ENCODE measurements around the gene TRNP1. TPM values are rescaled to one million over a fixed set of nuclear protein-coding genes. Genes with fewer than 3 reads are reported as not detected.

TRNP1 gene
- total RNA-seq, 8 experiments from 2014 or later, result 4.5 to 32.1 (median 15.9) TPM

DNA sequence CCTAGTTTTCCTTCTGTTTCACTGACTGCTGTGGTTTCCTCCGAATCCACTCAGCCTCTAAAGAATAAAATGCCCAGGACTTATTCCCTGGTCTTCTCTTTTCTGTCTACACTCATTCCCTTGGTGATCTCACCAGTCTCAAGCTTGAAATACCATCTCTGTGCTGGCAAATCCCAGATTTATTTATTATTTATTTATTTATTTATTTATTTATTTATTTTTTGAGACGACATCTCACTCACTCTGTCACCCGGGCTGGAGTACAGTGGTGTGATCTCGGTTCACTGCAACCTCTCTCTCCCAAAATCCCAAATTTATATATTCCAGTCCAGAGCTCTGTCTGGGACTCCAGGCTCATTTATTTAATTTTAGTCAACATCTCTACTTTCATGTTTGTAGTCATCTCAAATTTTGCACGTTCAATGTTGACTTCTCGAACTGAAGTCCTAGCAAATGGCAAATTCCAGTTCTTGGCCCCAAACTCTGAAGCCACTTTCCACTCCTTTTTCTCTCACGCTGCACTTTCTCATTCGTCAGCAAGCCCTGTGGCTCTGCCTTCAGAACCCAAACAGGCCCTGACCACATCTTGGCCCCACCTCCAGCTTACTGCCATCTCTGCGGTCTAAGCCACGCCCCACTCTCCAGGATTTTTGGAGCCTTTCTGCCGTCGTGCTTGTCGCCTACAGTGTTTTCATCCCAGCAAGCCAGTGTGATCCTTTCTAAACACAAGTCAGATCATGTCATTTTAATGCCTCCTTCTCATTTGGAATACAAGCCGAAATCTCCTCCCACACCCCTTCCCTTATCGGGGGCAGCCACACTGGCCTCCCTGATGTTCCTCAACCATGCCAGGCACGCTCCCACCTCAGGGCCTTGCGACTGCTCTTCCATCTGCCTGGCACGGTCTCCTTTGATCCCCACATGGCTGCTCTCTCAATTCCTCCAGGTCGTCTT is 33.4 kb downstream of the TRNP1 start:
- no peak overlapping the region for H3K4me3 ChIP-seq
- 33 to 80% (median 47%) methylated on average over 6 to 19 of the region's 19 CpGs for WGBS, 10 experiments
- no peaks in the 10 kb centered on the region for H3K4me1 ChIP-seq (replicated peaks in 1 of 2)
- in situ Hi-C loops (cut with MboI; ENCODE audit: low pct_unique_long_range_greater_than_20kb in 2 of 9, low sequenced_read_pairs in 9 of 9, unreplicated experiment in 9 of 9), result loop anchor here in 4 of 9 experiments (25.0 kb wide), 2 partner anchors 260 to 585 kb away; partner anchors contain the start of gene AHDC1 (in 1 of the 4)
- peak in 7 of 8 experiments; percentile 14 to 47 (median 43) for ATAC-seq (replicated peaks in 6 of 8)
- H3K27ac ChIP-seq, result no peak overlapping the region

DNA sequence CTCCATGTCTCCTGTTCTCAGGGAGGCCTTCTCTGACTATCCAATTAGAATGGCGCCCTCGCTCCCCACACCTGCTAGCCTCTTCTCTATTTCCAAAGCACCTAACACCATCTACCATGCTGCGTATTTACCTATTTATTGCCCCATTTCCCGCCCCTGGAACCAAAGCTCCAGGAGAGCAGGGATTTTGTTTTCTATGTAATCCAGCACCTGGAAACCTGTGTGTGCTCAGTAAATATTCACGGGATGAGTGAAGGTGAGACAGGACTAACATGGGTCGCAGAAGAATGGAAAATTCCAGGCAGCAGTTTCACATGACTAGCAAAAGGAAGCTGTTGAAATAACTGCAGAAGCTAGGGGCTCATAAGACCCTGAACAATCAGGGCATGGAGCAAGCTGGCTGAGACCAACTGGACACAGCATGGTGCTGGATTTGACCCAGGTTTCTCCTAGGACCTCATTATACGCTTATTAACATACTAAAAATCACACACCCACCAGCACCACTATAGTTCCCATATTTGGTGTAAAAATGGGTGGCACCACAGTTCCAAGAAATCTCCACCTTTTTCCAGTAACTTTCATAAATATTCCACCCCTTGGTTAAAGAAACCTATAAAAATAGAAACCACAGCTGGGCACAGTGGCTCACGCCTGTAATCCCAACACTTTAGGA is 34.2 kb downstream of the TRNP1 start:
- no peaks in the 10 kb centered on the region for H3K4me1 ChIP-seq (replicated peaks in 1 of 2)
- no peak overlapping the region for H3K4me3 ChIP-seq
- in situ Hi-C loops (cut with MboI; ENCODE audit: low pct_unique_long_range_greater_than_20kb in 2 of 9, low sequenced_read_pairs in 9 of 9, unreplicated experiment in 9 of 9), result loop anchor here in 4 of 9 experiments (25.0 kb wide), 2 partner anchors 260 to 585 kb away; partner anchors contain the start of gene AHDC1 (in 1 of the 4)
- peak in 3 of 8 experiments; percentile 62 to 69 (median 64) for ATAC-seq (replicated peaks in 6 of 8)
- WGBS, 10 experiments, result 50 to 100% (median 85%) methylated on average over 2 to 8 of the region's 8 CpGs
- H3K27ac ChIP-seq, result no peak overlapping the region

DNA sequence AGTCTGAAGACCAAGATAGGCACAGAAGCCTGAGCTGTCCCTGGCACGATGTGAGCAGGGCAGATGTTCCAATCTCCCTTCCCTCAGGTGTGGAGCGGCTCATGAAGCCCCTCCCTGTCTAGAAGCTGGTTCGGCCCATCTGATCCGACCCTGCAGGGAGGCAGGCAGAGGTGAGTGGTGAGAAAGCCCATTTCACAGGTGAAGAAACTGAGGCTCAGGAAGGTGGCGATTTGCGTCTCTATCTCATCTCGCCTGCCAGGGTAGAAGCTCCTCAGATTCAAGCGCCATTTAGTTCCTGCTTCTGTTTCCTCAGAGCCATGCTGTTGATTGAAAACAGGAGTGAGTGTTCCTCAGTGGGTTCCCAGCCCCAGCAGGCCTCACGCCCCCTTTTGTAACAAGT is 36.0 kb downstream of the TRNP1 start:
- no peaks in the 10 kb centered on the region for H3K4me1 ChIP-seq (replicated peaks in 1 of 2)
- WGBS, 10 experiments, result 0 to 100% (median 90%) methylated on average over 1 to 9 of the region's 9 CpGs; no CpG with 5 or more reads in 3 of the 10 experiments
- ATAC-seq (replicated peaks in 6 of 8), result no peak
- H3K4me3 ChIP-seq, result no peak overlapping the region
- in situ Hi-C loops (cut with MboI; ENCODE audit: low pct_unique_long_range_greater_than_20kb in 2 of 9, low sequenced_read_pairs in 9 of 9, unreplicated experiment in 9 of 9), result loop anchor here in 4 of 9 experiments (25.0 kb wide), 2 partner anchors 258 to 583 kb away; partner anchors contain the start of gene AHDC1 (in 1 of the 4)
- H3K27ac ChIP-seq, result no peak overlapping the region

DNA sequence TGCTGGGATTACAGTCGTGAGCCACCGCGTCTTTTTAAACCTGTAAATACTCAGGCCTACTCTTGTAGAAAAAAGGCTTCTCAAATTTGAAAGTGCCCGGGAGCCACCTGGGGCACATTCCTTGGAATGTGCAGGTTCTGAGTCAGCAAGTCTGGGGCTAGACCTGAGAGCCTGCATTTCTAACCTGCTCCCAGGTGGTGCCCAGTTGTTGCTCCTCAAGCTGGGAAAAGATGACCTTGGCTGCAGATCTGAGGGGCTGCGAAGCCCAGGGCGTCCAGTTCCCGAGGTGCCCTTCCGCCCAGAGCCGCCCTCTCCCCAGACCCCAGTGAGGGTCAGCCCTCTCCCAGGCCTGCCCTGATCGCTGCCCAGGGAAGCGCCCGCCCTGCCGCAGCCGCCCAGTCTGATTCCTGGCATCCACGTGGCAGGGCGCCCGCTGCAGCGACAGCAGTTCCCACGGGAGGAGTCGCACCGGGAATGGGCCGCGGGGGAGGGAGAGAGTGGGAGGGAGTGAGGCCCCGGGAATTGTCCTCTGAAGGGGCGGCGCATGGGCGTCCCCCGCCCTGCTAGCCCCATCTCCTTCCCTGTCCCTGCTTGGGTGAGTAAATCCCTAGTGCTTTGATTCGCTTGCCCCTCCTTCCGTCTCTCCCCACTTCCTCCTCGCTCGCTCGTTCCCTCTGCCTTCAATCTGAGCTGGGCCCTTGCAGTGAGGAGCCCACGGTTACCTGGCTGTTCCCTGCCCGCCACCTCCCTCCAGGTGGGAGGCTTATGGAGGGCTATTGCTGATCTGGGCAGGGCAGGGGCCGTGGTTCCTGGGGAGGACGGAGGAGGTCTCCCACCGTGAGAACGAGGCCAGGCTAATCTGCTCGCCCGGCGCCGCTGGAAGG is 38.0 kb downstream of the TRNP1 start:
- ATAC-seq (replicated peaks in 6 of 8), result peak; percentile 61 to 84 (median 72)
- Histone ChIP-seq H3K4me1 (replicated peaks in 1 of 2) (no peaks in the 10 kb centered on the region), H3K4me3 (no peak overlapping the region), H3K27ac (no peak overlapping the region)
- in situ Hi-C loops (cut with MboI; ENCODE audit: low pct_unique_long_range_greater_than_20kb in 2 of 9, low sequenced_read_pairs in 9 of 9, unreplicated experiment in 9 of 9), result loop anchor here in 4 of 9 experiments (25.0 kb wide), 2 partner anchors 256 to 581 kb away; partner anchors contain the start of gene AHDC1 (in 1 of the 4)
- WGBS, 10 experiments, result 0 to 100% (median 83%) methylated on average over 1 to 12 of the region's 43 CpGs; no CpG with 5 or more reads in 4 of the 10 experiments

DNA sequence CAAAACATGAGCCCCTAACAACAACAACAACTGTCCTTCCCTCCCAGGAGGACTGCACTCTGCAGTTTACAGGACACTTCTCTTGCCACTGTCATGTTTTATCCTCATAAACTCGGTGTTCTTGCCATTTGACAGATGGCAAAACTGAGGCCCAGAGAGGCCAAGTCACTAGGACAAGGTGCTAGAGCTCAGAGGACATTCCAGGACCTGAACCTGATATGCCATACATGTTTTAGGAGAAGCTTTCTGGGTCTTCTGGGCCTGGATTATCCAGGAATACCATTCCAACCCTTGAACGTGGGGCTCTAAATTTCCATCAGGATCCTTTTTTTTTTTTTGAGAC is 38.6 kb downstream of the TRNP1 start:
- Histone ChIP-seq H3K27ac (no peak overlapping the region), H3K4me3 (no peak overlapping the region), H3K4me1 (replicated peaks in 1 of 2) (no peaks in the 10 kb centered on the region)
- in situ Hi-C loops (cut with MboI; ENCODE audit: low pct_unique_long_range_greater_than_20kb in 2 of 9, low sequenced_read_pairs in 9 of 9, unreplicated experiment in 9 of 9), result loop anchor here in 4 of 9 experiments (25.0 kb wide), 2 partner anchors 255 to 580 kb away; partner anchors contain the start of gene AHDC1 (in 1 of the 4)
- 60 to 100% (median 92%) methylated on average over 1 to 2 of the region's 2 CpGs; no CpG with 5 or more reads in 4 of the 10 experiments for WGBS, 10 experiments
- no peak for ATAC-seq (replicated peaks in 6 of 8)

DNA sequence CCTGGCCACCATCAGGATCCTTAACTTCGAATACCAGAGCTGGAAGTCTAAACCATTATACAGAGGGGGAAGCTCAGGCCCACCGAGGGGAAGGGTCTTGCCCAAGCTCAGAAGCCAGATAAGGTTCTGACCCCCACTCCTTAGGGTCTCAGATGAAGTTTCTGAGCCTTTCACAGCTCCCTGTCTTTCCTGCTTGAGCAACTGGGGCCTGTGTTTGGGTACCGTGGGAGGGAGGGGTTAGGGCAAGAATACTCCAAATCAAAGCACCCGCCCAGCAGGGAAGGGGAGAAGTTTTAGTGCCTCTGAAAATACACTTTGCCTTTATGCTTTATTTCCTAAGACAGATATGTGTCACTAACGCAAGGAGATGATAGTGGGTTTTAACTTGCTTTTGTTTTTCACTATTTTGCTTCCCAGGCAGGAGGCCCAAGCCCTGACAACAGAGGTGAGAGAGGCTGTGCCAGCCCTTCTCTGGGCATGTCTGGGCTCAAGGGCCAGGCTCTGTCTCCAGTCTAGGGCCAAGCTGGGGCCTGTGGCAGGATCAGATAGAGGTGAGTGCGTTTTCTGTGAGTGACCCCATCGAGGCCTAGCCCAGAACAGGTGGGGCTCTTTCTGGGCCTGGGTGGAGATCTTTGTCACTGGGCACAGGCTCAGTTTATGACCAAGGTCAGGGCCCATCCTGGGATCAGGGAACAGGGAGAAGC is 39.7 kb downstream of the TRNP1 start:
- no peak overlapping the region for H3K4me3 ChIP-seq
- 40 to 78% (median 63%) methylated on average over 1 to 7 of the region's 7 CpGs; no CpG with 5 or more reads in 3 of the 10 experiments for WGBS, 10 experiments
- H3K4me1 ChIP-seq (replicated peaks in 1 of 2), result no peaks in the 10 kb centered on the region
- H3K27ac ChIP-seq, result no peak overlapping the region
- ATAC-seq (replicated peaks in 6 of 8), result peak in 3 of 8 experiments; percentile 4 to 22 (median 8)
- in situ Hi-C loops (cut with MboI; ENCODE audit: low pct_unique_long_range_greater_than_20kb in 2 of 9, low sequenced_read_pairs in 9 of 9, unreplicated experiment in 9 of 9), result loop anchor here in 4 of 9 experiments (25.0 kb wide), 2 partner anchors 254 to 579 kb away; partner anchors contain the start of gene AHDC1 (in 1 of the 4)

DNA sequence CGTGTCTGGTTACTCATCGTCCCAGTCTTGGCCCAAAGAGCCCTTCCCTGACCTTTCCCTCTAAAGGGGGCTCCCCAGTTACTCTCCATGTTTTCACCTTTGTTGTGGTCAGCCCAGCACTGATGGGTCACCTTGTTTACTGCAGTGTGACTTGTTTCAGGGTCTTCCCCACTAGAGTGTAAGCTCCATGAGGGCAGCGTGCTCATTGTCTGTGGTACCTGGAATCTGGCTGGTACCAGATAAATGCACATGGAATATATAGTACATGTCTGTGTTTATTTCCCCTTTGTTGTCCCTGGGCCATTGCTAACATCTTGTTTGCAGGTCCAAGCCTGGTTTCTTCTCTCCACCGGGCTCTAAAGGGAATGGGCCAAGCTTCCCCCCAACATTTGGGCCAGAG is 41.9 kb downstream of the TRNP1 start:
- no peak overlapping the region for H3K4me3 ChIP-seq
- in situ Hi-C loops (cut with MboI; ENCODE audit: low pct_unique_long_range_greater_than_20kb in 2 of 9, low sequenced_read_pairs in 9 of 9, unreplicated experiment in 9 of 9), result loop anchor here in 4 of 9 experiments (25.0 kb wide), 2 partner anchors 252 to 577 kb away; partner anchors contain the start of gene AHDC1 (in 1 of the 4)
- no peaks in the 10 kb centered on the region for H3K4me1 ChIP-seq (replicated peaks in 1 of 2)
- 90 to 100% (median 100%) methylated on average over 1 to 4 of the region's 4 CpGs; no CpG with 5 or more reads in 4 of the 10 experiments for WGBS, 10 experiments
- H3K27ac ChIP-seq, result no peak overlapping the region
- ATAC-seq (replicated peaks in 6 of 8), result no peak

DNA sequence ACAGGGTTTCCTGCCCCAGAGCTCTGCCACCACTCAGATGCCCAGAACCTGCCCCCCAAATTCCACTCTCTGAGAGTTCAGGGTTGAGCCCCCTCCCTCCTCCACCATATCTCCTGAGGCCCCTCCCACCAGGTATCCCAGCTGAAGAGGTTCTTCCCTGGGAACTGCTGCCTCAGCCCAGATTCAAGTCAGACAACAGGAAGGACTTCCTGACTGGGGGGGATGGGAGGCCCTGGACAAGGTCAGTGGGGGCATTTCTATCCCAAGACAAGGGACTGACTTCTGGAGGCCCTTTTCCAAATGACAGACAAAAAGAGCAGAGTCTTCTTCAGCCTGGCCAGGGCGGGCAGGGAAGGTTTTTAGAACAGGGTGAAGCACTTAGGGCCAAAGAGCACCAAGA is 43.2 kb downstream of the TRNP1 start:
- 100% methylated on average over 1 of the region's 1 CpG; no CpG with 5 or more reads in 7 of the 10 experiments for WGBS, 10 experiments
- no peak for ATAC-seq (replicated peaks in 6 of 8)
- no peaks in the 10 kb centered on the region for H3K4me1 ChIP-seq (replicated peaks in 1 of 2)
- in situ Hi-C loops (cut with MboI; ENCODE audit: low pct_unique_long_range_greater_than_20kb in 2 of 9, low sequenced_read_pairs in 9 of 9, unreplicated experiment in 9 of 9), result loop anchor here in 4 of 9 experiments (25.0 kb wide), 2 partner anchors 251 to 576 kb away; partner anchors contain the start of gene AHDC1 (in 1 of the 4)
- no peak overlapping the region for H3K27ac ChIP-seq
- no peak overlapping the region for H3K4me3 ChIP-seq

DNA sequence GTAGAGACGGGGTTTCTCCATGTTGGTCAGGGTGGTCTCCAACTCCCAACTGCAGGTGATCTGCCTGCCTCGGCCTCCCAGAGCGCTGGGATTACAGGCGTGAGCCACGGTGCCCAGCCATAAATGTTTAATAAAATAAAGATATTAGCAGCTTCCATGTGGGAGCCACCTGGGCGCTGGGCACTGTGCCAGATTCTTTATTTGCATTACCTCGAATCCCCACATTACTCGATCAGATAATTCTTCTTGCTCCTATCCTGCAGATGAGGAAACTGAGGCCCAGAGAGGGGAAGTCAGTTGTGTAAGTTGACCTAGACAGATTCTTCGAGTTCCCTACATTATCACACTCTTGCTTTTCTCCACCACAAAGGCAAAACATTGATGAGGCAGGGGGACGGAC is 44.0 kb downstream of the TRNP1 start:
- Histone ChIP-seq H3K4me3 (no peak overlapping the region), H3K27ac (no peak overlapping the region), H3K4me1 (replicated peaks in 1 of 2) (no peaks in the 10 kb centered on the region)
- WGBS, 10 experiments, result 15 to 100% (median 71%) methylated on average over 1 to 10 of the region's 10 CpGs; no CpG with 5 or more reads in 1 of the 10 experiments
- in situ Hi-C loops (cut with MboI; ENCODE audit: low pct_unique_long_range_greater_than_20kb in 2 of 9, low sequenced_read_pairs in 9 of 9, unreplicated experiment in 9 of 9), result loop anchor here in 4 of 9 experiments (25.0 kb wide), 2 partner anchors 250 to 575 kb away; partner anchors contain the start of gene AHDC1 (in 1 of the 4)
- ATAC-seq (replicated peaks in 6 of 8), result no peak

DNA sequence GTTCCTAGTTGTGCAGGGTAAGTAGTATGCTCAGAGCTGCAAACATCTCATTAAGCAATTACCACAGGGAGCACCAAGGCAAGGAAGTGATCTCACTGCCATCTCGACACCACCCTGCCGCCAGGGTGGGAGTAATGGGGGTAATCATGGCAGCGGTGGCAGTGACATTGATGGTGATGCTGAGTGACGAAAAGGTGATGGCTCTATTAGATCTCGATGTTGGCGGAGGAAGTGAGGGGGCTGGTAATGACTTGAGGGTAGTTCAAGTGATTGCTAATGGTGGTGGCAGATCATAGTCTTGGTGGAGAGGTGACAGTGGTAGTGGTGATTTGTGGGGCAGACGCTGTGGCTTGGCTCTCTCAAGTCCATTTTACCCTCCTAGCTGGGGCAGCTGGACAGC is 44.5 kb downstream of the TRNP1 start:
- in situ Hi-C loops (cut with MboI; ENCODE audit: low pct_unique_long_range_greater_than_20kb in 2 of 9, low sequenced_read_pairs in 9 of 9, unreplicated experiment in 9 of 9), result loop anchor here in 4 of 9 experiments (25.0 kb wide), 2 partner anchors 249 to 574 kb away; partner anchors contain the start of gene AHDC1 (in 1 of the 4)
- no peak overlapping the region for H3K27ac ChIP-seq
- WGBS, 10 experiments, result 29 to 94% (median 81%) methylated on average over 1 to 5 of the region's 7 CpGs; no CpG with 5 or more reads in 5 of the 10 experiments

DNA sequence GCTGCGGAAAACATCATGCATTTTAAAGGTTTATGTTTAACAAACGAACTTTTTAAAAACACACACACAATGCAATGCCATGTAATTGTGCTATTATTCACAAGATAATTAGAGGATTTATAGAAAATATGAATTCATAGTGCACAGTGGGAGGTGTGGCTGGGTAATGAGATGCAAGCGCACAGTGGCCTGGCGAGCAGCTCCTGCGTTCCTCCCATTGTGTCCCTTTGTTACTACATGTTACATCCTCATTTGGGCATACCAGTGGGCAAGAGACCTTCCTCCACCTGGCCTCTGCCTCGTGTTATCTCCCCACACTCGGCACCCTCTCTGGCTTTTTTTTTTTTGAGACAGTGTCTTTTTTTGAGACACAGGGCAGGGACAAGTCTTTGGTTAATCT is 49.2 kb downstream of the TRNP1 start:
- 52 to 94% (median 72%) methylated on average over 2 to 7 of the region's 7 CpGs for WGBS, 10 experiments
- peaks cover 0 to 11% of the 10 kb centered on the region in 2 donors for H3K4me1 ChIP-seq (replicated peaks in 1 of 2)
- in situ Hi-C loops (cut with MboI; ENCODE audit: low pct_unique_long_range_greater_than_20kb in 2 of 9, low sequenced_read_pairs in 9 of 9, unreplicated experiment in 9 of 9), result loop anchor here in 6 of 9 experiments (10.0 to 25.0 kb wide), 3 partner anchors 52 to 570 kb away; partner anchors contain the start of gene AHDC1 (in 1 of the 6)
- no peak for ATAC-seq (replicated peaks in 6 of 8)
- no peak overlapping the region for H3K4me3 ChIP-seq
- H3K27ac ChIP-seq, result no peak overlapping the region

More for the DNA sequence above, 44.5 kb downstream of the TRNP1 start:
- Histone ChIP-seq H3K4me1 (replicated peaks in 1 of 2) (no peaks in the 10 kb centered on the region), H3K4me3 (no peak overlapping the region)
- no peak for ATAC-seq (replicated peaks in 6 of 8)

All from motor neuron (in vitro differentiated cells).